NB4 (cell line): Measurements from ENCODE around the gene SCGB3A2.

ENCODE experiments used
- CTCF ChIP-seq: IDR thresholded peaks from one replicate; pipeline ENCODE4 v1.5.1; 2012; ENCODE audit warnings: low read depth, low read length
- POLR2A ChIP-seq: IDR thresholded peaks from 2 replicates; pipeline ENCODE4 v1.6.1; 2011; ENCODE audit warnings: mild to moderate bottlenecking; ENCODE audit not compliant: insufficient read length; ENCODE audit errors: extremely low read depth

- TF ChIP-seq CTCF: peak; percentile 67
- no peak for TF ChIP-seq POLR2A
These were observed 21.0 kb upstream of the SCGB3A2 start for GRCh38 chr5:147857302-147858129.
